HAP-1 (cell line): ENCODE data around the gene SELPLG.

Experiments
- DNase-seq, 2 experiments: peaks; one replicate each; pipeline ENCODE4 v3.0.0-alpha.2; 2016 to 2020; ENCODE audit warnings: low spot score in 2 of 2
- H3K27me3 ChIP-seq: fragments of 250-450 bp; sonication (Bioruptor Pico); 2 replicates; pipeline ENCODE4 v1.5.1; 2020; ENCODE audit warnings: low read depth, mild to moderate bottlenecking, moderate library complexity
- H3K36me3 ChIP-seq: fragments of 250-450 bp; sonication (Bioruptor Pico); replicated peaks from 2 replicates; pipeline ENCODE4 v1.5.1; 2020; ENCODE audit warnings: mild to moderate bottlenecking
- H3K4me1 ChIP-seq: fragments of 250-450 bp; sonication (Bioruptor Pico); 2 replicates; pipeline ENCODE4 v1.5.1; 2020; ENCODE audit warnings: mild to moderate bottlenecking
- H3K4me3 ChIP-seq: fragments of 250-450 bp; sonication (Bioruptor Pico); 2 replicates; pipeline ENCODE4 v1.5.1; 2020; ENCODE audit warnings: mild to moderate bottlenecking, moderate library complexity
- H3K9me3 ChIP-seq: fragments of 250-450 bp; sonication (Bioruptor Pico); 2 replicates; pipeline ENCODE4 v1.5.1; 2020; ENCODE audit warnings: mild to moderate bottlenecking, moderate library complexity
- in situ Hi-C: fragments of 300-500 bp; cut with MboI; formaldehyde crosslinking; loops from 3 replicates; pipeline ENCODE4 v1.14.3; 2020; ENCODE audit warnings: low sequenced_read_pairs, inconsistent platforms, mixed read lengths

SELPLG gene

GRCh38 chr12:108605000-108605689 lies 28.5 kb downstream of the SELPLG start:
- no peak for DNase-seq
- H3K27me3 ChIP-seq: no peaks in the 10 kb centered on the region
- no peaks in the 10 kb centered on the region for H3K4me1 ChIP-seq
- no peaks in the 10 kb centered on the region for H3K9me3 ChIP-seq
- H3K4me3 ChIP-seq: no peak overlapping the region
- H3K36me3 ChIP-seq: no peaks in the 10 kb centered on the region
- in situ Hi-C loops: no loop called here

- Histone ChIP-seq H3K27me3 (no peaks in the 10 kb centered on the region), H3K4me3 (no peak overlapping the region), H3K4me1 (no peaks in the 10 kb centered on the region), H3K9me3 (no peaks in the 10 kb centered on the region), H3K36me3 (no peaks in the 10 kb centered on the region)
- in situ Hi-C loops: no loop called here
- DNase-seq: no peak
Observed at GRCh38 chr12:108604208-108604941, 29.3 kb downstream of the SELPLG start.

GRCh38 chr12:108603743-108604142 lies 30.0 kb downstream of the SELPLG start:
- H3K4me3 ChIP-seq: no peak overlapping the region
- no peak for DNase-seq
- H3K4me1 ChIP-seq: no peaks in the 10 kb centered on the region
- no peaks in the 10 kb centered on the region for H3K36me3 ChIP-seq
- H3K27me3 ChIP-seq: no peaks in the 10 kb centered on the region
- H3K9me3 ChIP-seq: no peaks in the 10 kb centered on the region
- in situ Hi-C loops: no loop called here

- no peak for DNase-seq
- Histone ChIP-seq H3K9me3 (no peaks in the 10 kb centered on the region), H3K27me3 (no peaks in the 10 kb centered on the region), H3K4me3 (no peak overlapping the region), H3K4me1 (no peaks in the 10 kb centered on the region), H3K36me3 (no peaks in the 10 kb centered on the region)
- in situ Hi-C loops: no loop called here
Observed at GRCh38 chr12:108602976-108603704, 30.6 kb downstream of the SELPLG start.

DNA sequence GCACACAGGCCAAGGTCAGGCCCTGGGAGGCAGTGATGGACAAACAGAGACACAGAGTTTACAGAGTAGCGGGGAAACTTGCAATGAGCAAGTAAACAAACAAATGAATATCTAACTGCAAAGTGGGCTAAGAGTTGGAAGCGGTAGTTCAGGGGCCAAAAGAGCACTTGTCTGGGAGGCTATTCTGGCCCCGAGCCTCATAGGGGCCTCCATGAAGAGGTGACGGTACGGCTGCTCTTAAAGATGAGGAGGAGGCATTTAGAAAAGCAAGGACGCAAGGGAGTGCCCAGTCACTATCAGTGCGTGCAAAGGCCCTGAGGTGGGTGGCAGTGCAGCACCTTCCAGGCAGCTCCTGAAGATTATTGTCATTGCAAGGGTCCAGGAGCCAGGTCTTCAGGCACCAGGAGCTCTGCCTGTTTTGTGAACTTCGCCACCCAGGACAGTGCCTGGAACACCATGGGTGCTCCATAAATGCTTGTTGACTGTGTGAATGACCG lies 31.4 kb downstream of the SELPLG start:
- Histone ChIP-seq H3K27me3 (no peaks in the 10 kb centered on the region), H3K9me3 (no peaks in the 10 kb centered on the region), H3K4me1 (no peaks in the 10 kb centered on the region), H3K4me3 (no peak overlapping the region), H3K36me3 (no peaks in the 10 kb centered on the region)
- in situ Hi-C loops: no loop called here
- no peak for DNase-seq

- no peak overlapping the region for H3K4me3 ChIP-seq
- DNase-seq: no peak
- no peaks in the 10 kb centered on the region for H3K27me3 ChIP-seq
- in situ Hi-C loops: no loop called here
- no peaks in the 10 kb centered on the region for H3K4me1 ChIP-seq
- no peaks in the 10 kb centered on the region for H3K9me3 ChIP-seq
- no peaks in the 10 kb centered on the region for H3K36me3 ChIP-seq
Observed at GRCh38 chr12:108600702-108601007, 33.0 kb downstream of the SELPLG start.

DNA sequence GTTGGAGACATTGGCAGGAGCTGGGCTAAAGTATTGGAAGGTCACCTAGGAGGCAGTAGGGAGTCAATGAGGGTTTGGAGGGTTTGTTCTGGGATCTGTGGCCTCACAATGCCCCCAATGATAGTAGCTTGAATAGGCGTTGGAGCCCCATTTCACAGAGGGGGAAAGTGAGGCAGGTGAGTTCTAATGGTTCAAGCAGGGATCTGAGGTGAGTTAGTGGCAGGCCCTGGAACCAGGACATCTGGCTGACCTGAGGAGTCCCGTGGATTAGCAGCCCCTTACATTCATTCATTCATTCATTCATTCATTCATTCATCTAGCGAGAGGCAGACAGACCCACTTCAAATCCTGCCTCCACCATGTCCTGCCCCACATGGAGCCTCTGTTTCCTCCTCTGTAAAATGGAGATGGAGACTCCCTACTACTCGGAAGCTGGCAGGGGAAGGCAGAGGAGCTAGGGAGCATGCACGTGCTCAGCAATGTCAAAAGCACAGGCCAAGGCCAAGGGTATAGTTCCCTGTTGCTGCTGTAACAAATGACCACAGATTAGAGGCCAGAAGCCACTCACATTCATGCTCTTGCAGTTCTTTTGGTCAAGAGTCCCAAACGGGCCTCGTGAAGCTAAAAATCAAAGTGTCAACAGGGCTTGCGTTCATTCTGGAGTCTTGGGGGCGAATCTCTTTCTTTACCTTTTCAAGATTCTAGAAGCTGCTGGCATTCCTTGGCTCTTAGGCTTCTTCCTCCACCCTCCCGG lies 33.6 kb downstream of the SELPLG start:
- no peak for DNase-seq
- in situ Hi-C loops: no loop called here

GRCh38 chr12:108599541-108599940 lies 34.2 kb downstream of the SELPLG start:
- no peak for DNase-seq
- Histone ChIP-seq H3K4me1 (no peaks in the 10 kb centered on the region), H3K4me3 (no peak overlapping the region), H3K27me3 (no peaks in the 10 kb centered on the region), H3K9me3 (no peaks in the 10 kb centered on the region), H3K36me3 (no peaks in the 10 kb centered on the region)
- in situ Hi-C loops: no loop called here

More for the DNA sequence above, 33.6 kb downstream of the SELPLG start:
- H3K4me3 ChIP-seq: no peak overlapping the region
- no peaks in the 10 kb centered on the region for H3K4me1 ChIP-seq
- no peaks in the 10 kb centered on the region for H3K27me3 ChIP-seq
- H3K36me3 ChIP-seq: no peaks in the 10 kb centered on the region
- no peaks in the 10 kb centered on the region for H3K9me3 ChIP-seq

DNA sequence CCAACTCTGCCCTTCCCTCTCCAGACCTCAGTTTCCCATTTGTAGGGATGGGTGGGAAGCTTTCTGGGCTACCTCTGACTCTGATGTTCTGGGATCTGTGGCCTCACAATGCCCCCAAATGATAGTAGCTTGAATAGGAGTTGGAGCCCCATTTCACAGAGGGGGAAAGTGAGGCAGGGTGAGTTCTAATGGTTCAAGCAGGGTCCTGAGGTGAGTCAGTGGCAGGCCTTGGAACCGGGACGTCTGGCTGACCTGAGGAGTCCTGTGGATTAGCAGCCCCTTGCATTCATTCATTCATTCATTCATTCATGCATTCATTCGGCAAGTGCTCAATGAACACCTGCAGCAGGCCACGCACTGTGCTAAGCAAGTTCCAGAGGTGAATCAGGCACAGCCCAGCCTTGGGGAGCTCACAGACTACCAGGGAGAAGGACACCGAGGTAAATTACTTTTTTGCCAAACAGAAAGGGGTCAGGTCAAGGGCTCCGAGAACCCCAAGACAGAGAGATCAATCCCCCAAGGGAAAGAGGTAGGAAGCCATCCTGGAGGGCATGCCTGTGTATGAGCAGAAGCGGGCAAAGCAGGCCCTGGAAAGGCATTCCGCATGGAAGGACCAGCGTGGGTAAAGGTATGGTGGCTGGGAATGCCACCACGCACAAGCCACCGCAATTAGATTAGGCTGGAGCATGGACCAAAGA lies 35.0 kb downstream of the SELPLG start:
- Histone ChIP-seq H3K27me3 (no peaks in the 10 kb centered on the region), H3K9me3 (no peaks in the 10 kb centered on the region), H3K36me3 (no peaks in the 10 kb centered on the region), H3K4me3 (no peak overlapping the region), H3K4me1 (no peaks in the 10 kb centered on the region)
- DNase-seq: no peak
- in situ Hi-C loops: no loop called here

DNA sequence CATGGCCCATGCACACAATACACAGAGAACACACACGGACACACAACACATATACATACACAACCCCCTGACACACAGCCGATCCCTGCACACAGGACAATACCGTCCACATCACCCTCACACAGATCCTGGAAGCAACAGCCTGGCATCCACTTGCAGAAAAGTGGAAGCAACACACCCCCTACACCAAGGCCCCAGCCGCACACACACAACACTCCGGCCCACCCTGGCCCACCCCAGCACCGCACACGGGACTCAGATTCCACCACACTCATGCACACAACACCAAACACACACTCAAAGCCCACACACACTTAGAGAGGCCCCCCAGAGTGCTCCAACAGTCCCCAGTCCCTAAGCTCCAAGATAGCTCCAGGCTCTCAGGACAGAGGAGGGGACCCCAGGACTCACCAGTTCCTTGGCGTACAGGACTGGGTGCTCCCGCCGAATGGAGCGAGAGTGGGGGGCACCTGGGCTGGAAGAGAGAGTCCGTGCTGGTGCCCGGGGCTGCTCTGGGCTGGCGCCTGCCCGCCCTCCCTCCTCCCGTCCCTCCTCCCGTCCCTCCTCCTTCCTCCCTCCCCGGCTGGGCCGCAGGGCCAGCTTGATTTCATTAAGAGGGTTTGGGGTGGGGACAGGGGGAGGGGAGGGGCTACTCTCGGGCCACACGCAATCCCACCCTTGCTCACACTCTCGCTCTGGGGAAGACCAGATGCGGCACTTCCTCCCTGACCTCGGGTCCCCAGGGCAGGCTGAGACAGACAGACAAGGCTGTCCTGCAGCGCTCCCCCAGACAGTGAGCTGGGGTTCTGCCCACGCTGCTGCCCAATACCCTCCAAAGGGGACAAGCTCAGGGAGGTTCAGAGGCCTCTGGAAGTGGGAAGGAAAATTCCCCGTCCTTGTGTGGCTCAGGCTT lies 35.9 kb downstream of the SELPLG start, which contains the start of gene TMEM119:
Gene TMEM119 (minus strand): TSS at position 526 of the 913 bp plus-strand sequence. CDS start 5,701 bp downstream, outside the sequence.
- in situ Hi-C loops: no loop called here
- Histone ChIP-seq H3K27me3 (no peaks in the 10 kb centered on the region), H3K9me3 (no peaks in the 10 kb centered on the region), H3K4me3 (no peak within 1 kb of the TSS), H3K4me1 (no peaks in the 10 kb centered on the region), H3K36me3 (no peaks in the 10 kb centered on the region)
- no peak for DNase-seq

DNA sequence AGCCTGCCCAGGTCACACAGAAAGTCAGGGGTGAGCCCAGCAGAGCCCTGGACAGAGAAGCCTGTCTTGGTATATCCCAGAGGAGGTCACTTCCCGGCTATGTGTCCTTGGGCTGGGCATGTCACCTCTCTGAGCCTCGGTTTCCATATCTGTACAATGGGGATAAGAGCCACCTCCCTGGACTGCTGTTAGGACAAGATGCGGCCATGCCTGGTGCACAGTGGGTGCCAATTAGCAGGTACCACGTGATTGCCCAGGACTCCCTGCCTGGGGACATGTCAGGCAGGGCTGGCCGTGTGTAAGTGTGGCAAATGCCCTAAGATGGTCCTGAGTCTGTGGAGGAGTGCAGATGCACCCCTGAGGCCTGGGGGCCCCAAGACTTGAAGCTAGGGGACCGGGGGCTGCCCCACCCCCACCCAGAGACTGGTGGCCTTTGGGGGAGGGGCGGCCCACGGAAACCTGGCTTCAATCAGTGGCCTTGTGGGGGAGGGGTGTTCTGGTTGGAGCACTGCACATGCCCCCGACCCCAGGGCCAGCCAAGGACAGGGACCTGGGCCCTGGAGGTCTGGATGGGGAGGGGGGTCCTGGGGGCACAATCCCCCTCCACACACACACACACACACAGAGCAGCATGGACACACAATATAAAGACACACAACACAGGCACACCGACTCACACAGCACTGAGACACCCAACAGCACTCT lies 36.7 kb downstream of the SELPLG start:
- H3K4me3 ChIP-seq: no peak overlapping the region
- no peaks in the 10 kb centered on the region for H3K36me3 ChIP-seq
- no peaks in the 10 kb centered on the region for H3K27me3 ChIP-seq
- H3K9me3 ChIP-seq: no peaks in the 10 kb centered on the region
- H3K4me1 ChIP-seq: no peaks in the 10 kb centered on the region
- no peak for DNase-seq
- in situ Hi-C loops: no loop called here
